IMR-90 (cell line): ENCODE measurements around the gene PGA3. TPM values are rescaled to one million over a fixed set of nuclear protein-coding genes. Genes with fewer than 3 reads are reported as not detected.

Source experiments
- ATAC-seq: fragments of 200-7000 bp; cut with Tn5 transposase; 2 replicates; pipeline ENCODE4 v1.9.1; 2020; ENCODE audit warnings: low read depth, mild to moderate bottlenecking, moderate library complexity
- BruUV-seq: library from RNA; stranded (reverse); fragments of 400-500 nt; replicated peaks from 2 replicates; lab custom pipeline; 2021; lab: Mats Ljungman, UMichigan
- CTCF ChIA-PET: fragments of 300-600 bp; formaldehyde crosslinking; extraction: SDS; loops from one replicate; lab custom pipeline; 2021; ENCODE audit warnings: antibody characterized with exemption; lab: Yijun Ruan, JAX
- POLR2A ChIA-PET: fragments of 300-600 bp; sonication (Branson Sonifier 250); formaldehyde crosslinking; loops from one replicate; lab custom pipeline; 2022; ENCODE audit warnings: antibody characterized with exemption; ENCODE audit not compliant: unreplicated experiment; lab: Charles Lee
- DNase-seq: peaks from one replicate; pipeline ENCODE4 v3.0.0; 2013
- H2AFZ ChIP-seq: replicated peaks from 2 replicates; pipeline ENCODE3; 2013; ENCODE audit warnings: low read length, mild to moderate bottlenecking; ENCODE audit not compliant: poor library complexity
- H2AK5ac ChIP-seq: 2 replicates; pipeline ENCODE4 v1.6.1; 2013; ENCODE audit warnings: low read depth, low read length, inconsistent platforms
- H2AK9ac ChIP-seq: replicated peaks from 2 replicates; pipeline ENCODE3; 2013; ENCODE audit warnings: mild to moderate bottlenecking, low read depth, low read length, moderate library complexity; ENCODE audit not compliant: poor library complexity
- H2BK120ac ChIP-seq: 2 replicates; pipeline ENCODE4 v1.6.1; 2013; ENCODE audit warnings: low read depth, low read length, inconsistent platforms
- H2BK15ac ChIP-seq: 3 replicates; pipeline ENCODE4 v1.6.1; 2013; ENCODE audit warnings: low read depth, low read length, inconsistent platforms
- H2BK20ac ChIP-seq: 2 replicates; pipeline ENCODE4 v1.6.1; 2013; ENCODE audit warnings: low read depth, mild to moderate bottlenecking, inconsistent platforms, low read length, moderate library complexity
- H2BK5ac ChIP-seq: 2 replicates; pipeline ENCODE4 v1.6.1; 2013; ENCODE audit warnings: mild to moderate bottlenecking, low read depth, low read length, inconsistent platforms; ENCODE audit not compliant: poor library complexity, severe bottlenecking
- H3K14ac ChIP-seq: replicated peaks from 2 replicates; pipeline ENCODE4 v1.6.1; 2013; ENCODE audit warnings: low read depth, low read length, inconsistent platforms
- H3K18ac ChIP-seq: 2 replicates; pipeline ENCODE4 v1.6.1; 2013; ENCODE audit warnings: low read depth, low read length, control low read depth
- H3K23ac ChIP-seq: 2 replicates; pipeline ENCODE4 v1.6.1; 2013; ENCODE audit warnings: low read depth, low read length, inconsistent platforms
- H3K27ac ChIP-seq: 2 replicates; pipeline ENCODE4 v1.5.1; 2013; ENCODE audit warnings: mild to moderate bottlenecking, control low read depth, low read length; ENCODE audit not compliant: insufficient read depth
- H3K27me3 ChIP-seq: 2 replicates; pipeline ENCODE4 v1.6.1; 2013; ENCODE audit warnings: low read length; ENCODE audit not compliant: control insufficient read depth, insufficient read depth
- H3K36me3 ChIP-seq: 2 replicates; pipeline ENCODE4 v1.6.1; 2013; ENCODE audit warnings: low read length, mixed read lengths; ENCODE audit not compliant: control insufficient read depth, insufficient read depth
- H3K4ac ChIP-seq: 2 replicates; pipeline ENCODE4 v1.6.1; 2013; ENCODE audit warnings: low read depth, low read length, inconsistent platforms
- H3K4me1 ChIP-seq: 2 replicates; pipeline ENCODE4 v1.6.1; 2013; ENCODE audit warnings: low read length, mixed read lengths; ENCODE audit not compliant: control insufficient read depth, insufficient read depth
- H3K4me2 ChIP-seq: 2 replicates; pipeline ENCODE4 v1.6.1; 2013; ENCODE audit warnings: low read depth, mild to moderate bottlenecking, control low read depth, low read length, moderate library complexity
- H3K4me3 ChIP-seq: 2 replicates; pipeline ENCODE4 v1.5.1; 2013; ENCODE audit warnings: low read depth, mild to moderate bottlenecking, control low read depth, low read length, moderate library complexity; ENCODE audit not compliant: insufficient read depth
- H3K56ac ChIP-seq: 2 replicates; pipeline ENCODE4 v1.6.1; 2013; ENCODE audit warnings: low read length, inconsistent platforms; ENCODE audit not compliant: insufficient read depth; ENCODE audit errors: extremely low read depth
- H3K79me1 ChIP-seq, 2 experiments: 2 replicates each; pipeline ENCODE4 v1.6.1; 2013; ENCODE audit warnings: low read length in 2 of 2, inconsistent platforms in 1 of 2, low read depth in 1 of 2
- H3K9ac ChIP-seq: 2 replicates; pipeline ENCODE4 v1.6.1; 2013; ENCODE audit warnings: low read depth, low read length, control low read depth
- H3K9me1 ChIP-seq: 2 replicates; pipeline ENCODE4 v1.6.1; 2013; ENCODE audit warnings: low read length, inconsistent platforms; ENCODE audit not compliant: insufficient read depth
- H3K9me3 ChIP-seq: 2 replicates; pipeline ENCODE4 v1.6.1; 2013; ENCODE audit warnings: low read length; ENCODE audit not compliant: control insufficient read depth, insufficient read depth
- H4K20me1 ChIP-seq: 2 replicates; pipeline ENCODE4 v1.6.1; 2013; ENCODE audit warnings: low read length, inconsistent platforms; ENCODE audit not compliant: insufficient read depth
- H4K5ac ChIP-seq: 2 replicates; pipeline ENCODE4 v1.6.1; 2013; ENCODE audit warnings: mild to moderate bottlenecking, low read depth, low read length, control low read depth
- H4K8ac ChIP-seq, 2 experiments: 2 replicates each; pipeline ENCODE4 v1.6.1; 2013; ENCODE audit warnings: low read depth in 2 of 2, low read length in 2 of 2, control low read depth in 1 of 2, inconsistent platforms in 1 of 2
- H4K91ac ChIP-seq: 2 replicates; pipeline ENCODE4 v1.6.1; 2013; ENCODE audit warnings: low read depth, low read length, inconsistent platforms; ENCODE audit not compliant: insufficient read depth
- BHLHE40 ChIP-seq: fragments of 150-350 bp; IDR thresholded peaks from 2 replicates; pipeline ENCODE4 v1.6.1; 2016; ENCODE audit warnings: mild to moderate bottlenecking, low read depth, low read length
- CEBPB ChIP-seq: IDR thresholded peaks from 2 replicates; pipeline ENCODE4 v1.6.1; 2012; ENCODE audit warnings: low read depth, low read length, improper control_type of control experiment
- CHD1 ChIP-seq: IDR thresholded peaks from 2 replicates; pipeline ENCODE4 v1.6.1; 2012; ENCODE audit warnings: low read depth, low read length, improper control_type of control experiment
- CTCF ChIP-seq: conservative IDR thresholded peaks from 2 replicates; pipeline ENCODE4 v1.5.1; 2012; ENCODE audit warnings: mild to moderate bottlenecking, low read depth, low read length, improper control_type of control experiment
- FOS ChIP-seq: fragments of 150-350 bp; IDR thresholded peaks from 2 replicates; pipeline ENCODE4 v1.6.1; 2016; ENCODE audit warnings: low read depth, low read length
- MAFK ChIP-seq: IDR thresholded peaks from 2 replicates; pipeline ENCODE4 v1.6.1; 2012; ENCODE audit warnings: low read depth, low read length, improper control_type of control experiment
- MAZ ChIP-seq: IDR thresholded peaks from 2 replicates; pipeline ENCODE4 v1.6.1; 2012; ENCODE audit warnings: low read depth, mild to moderate bottlenecking, low read length, improper control_type of control experiment, moderate library complexity, borderline replicate concordance
- MXI1 ChIP-seq: IDR thresholded peaks from 2 replicates; pipeline ENCODE4 v1.6.1; 2012; ENCODE audit warnings: low read depth, mild to moderate bottlenecking, low read length, moderate library complexity, borderline replicate concordance
- NFE2L2 ChIP-seq: fragments of 150-350 bp; IDR thresholded peaks from 2 replicates; pipeline ENCODE4 v1.6.1; 2016; ENCODE audit warnings: low read depth, mild to moderate bottlenecking, low read length
- POLR2A ChIP-seq: IDR thresholded peaks from 2 replicates; pipeline ENCODE4 v1.6.1; 2012; ENCODE audit warnings: mild to moderate bottlenecking, low read depth, low read length
- RAD21 ChIP-seq: IDR thresholded peaks from 2 replicates; pipeline ENCODE4 v1.6.1; 2012; ENCODE audit warnings: low read length, improper control_type of control experiment
- RCOR1 ChIP-seq: IDR thresholded peaks from 2 replicates; pipeline ENCODE4 v1.6.1; 2012; ENCODE audit warnings: mild to moderate bottlenecking, low read length, improper control_type of control experiment; ENCODE audit not compliant: insufficient replicate concordance
- RFX5 ChIP-seq: IDR thresholded peaks from 2 replicates; pipeline ENCODE4 v1.8.0; 2012; ENCODE audit warnings: low read depth, mild to moderate bottlenecking, low read length, moderate library complexity
- SMC3 ChIP-seq: fragments of 150-350 bp; IDR thresholded peaks from 2 replicates; pipeline ENCODE4 v1.6.1; 2016; ENCODE audit warnings: low read depth, mild to moderate bottlenecking, antibody characterized with exemption, low read length, moderate library complexity
- USF2 ChIP-seq: fragments of 150-350 bp; IDR thresholded peaks from 2 replicates; pipeline ENCODE4 v1.6.1; 2017; ENCODE audit warnings: mild to moderate bottlenecking, antibody characterized with exemption, low read length, low read depth
- WGBS, 2 experiments: methylation state at CpG; one replicate each; pipeline versions ENCODE4 v1.1.5 to v1.1.7; 2013; ENCODE audit warnings: missing lambda C conversion rate in 2 of 2; ENCODE audit not compliant: insufficient read length in 1 of 2; ENCODE audit errors: extremely low coverage in 2 of 2; 5-methylcytosine and 5-hydroxymethylcytosine counted together
- dilution Hi-C: fragments of 300-500 bp; cut with HindIII; formaldehyde crosslinking; loops from one replicate; pipeline ENCODE4 v1.14.3; 2018; ENCODE audit warnings: low sequenced_read_pairs; ENCODE audit not compliant: unreplicated experiment
- in situ Hi-C: fragments of 300-500 bp; cut with MboI; formaldehyde crosslinking; loops from 3 replicates; pipeline ENCODE4 v1.14.3; 2019; ENCODE audit warnings: low sequenced_read_pairs, inconsistent platforms, mixed read lengths
- intact Hi-C: fragments of 100-400 bp; cut with micrococcal nuclease; formaldehyde crosslinking; loops from 2 replicates; pipeline ENCODE4 v1.10.0; 2022
- polyA plus RNA-seq, 3 experiments: library from polyadenylated mRNA; depleted of rRNA; stranded (reverse); fragments of >200 nt; gene quantifications; 2 replicates each; pipeline ENCODE4 v1.2.3, GENCODE V29; 2012; ENCODE audit warnings: low replicate concordance in 1 of 3
- total RNA-seq: library from RNA; depleted of rRNA; stranded (reverse); fragments of >200 nt; gene quantifications from 2 replicates; pipeline ENCODE4 v1.2.3, GENCODE V29; 2012
- TF ChIP-seq, protein P1 (sequence below): fragments of 150-350 bp; IDR thresholded peaks from 2 replicates; pipeline ENCODE4 v1.6.1; 2016; ENCODE audit warnings: low read depth, mild to moderate bottlenecking, low read length, moderate library complexity, borderline replicate concordance

The PGA3 gene
- total and polyA plus RNA-seq, 2 of the 4 experiments (the other 2 are of a cell fraction) = 0.18 TPM; not detected in 1

- dilution Hi-C loops (no loop called here), in situ Hi-C loops (no loop called here), intact Hi-C loops (no loop called here)
- CTCF ChIA-PET = interaction anchor here (0.5 to 3.0 kb wide), 2 partner anchors 10 to 1766 kb away, joined by 5 to 11 read pairs; no protein-coding TSS in a partner anchor
- Histone ChIP-seq H2BK20ac (no peak overlapping the region), H3K79me1 (no peaks in the 10 kb centered on the region), H3K4me1 (no peaks in the 10 kb centered on the region), H3K27ac (no peak overlapping the region), H3K4me2 (no peak overlapping the region), H3K9ac (no peak overlapping the region), H3K9me1 (no peaks in the 10 kb centered on the region), H3K23ac (no peak overlapping the region), H3K14ac (no peak overlapping the region), H4K20me1 (no peaks in the 10 kb centered on the region), H2AFZ (no peak overlapping the region), H3K27me3 (peaks cover 43% of the 10 kb centered on the region), H4K91ac (no peak overlapping the region), H3K18ac (no peak overlapping the region), H2AK5ac (no peak overlapping the region), H4K5ac (no peak overlapping the region), H4K8ac (no peak overlapping the region), H2BK5ac (no peak overlapping the region), H2AK9ac (no peak overlapping the region), H3K56ac (no peak overlapping the region), H2BK15ac (no peak overlapping the region), H3K4ac (no peak overlapping the region), H3K9me3 (no peaks in the 10 kb centered on the region; the same call in 1 of the 2 replicates), H3K36me3 (no peaks in the 10 kb centered on the region), H3K4me3 (no peak overlapping the region), H2BK120ac (no peak overlapping the region)
- no TSS peak for BruUV-seq
- TF ChIP-seq RAD21 = no peak
- TF ChIP-seq MAZ = no peak
- no peak for TF ChIP-seq CEBPB
- no peak for TF ChIP-seq BHLHE40
- no peak for TF ChIP-seq USF2
- TF ChIP-seq, protein P1, sequence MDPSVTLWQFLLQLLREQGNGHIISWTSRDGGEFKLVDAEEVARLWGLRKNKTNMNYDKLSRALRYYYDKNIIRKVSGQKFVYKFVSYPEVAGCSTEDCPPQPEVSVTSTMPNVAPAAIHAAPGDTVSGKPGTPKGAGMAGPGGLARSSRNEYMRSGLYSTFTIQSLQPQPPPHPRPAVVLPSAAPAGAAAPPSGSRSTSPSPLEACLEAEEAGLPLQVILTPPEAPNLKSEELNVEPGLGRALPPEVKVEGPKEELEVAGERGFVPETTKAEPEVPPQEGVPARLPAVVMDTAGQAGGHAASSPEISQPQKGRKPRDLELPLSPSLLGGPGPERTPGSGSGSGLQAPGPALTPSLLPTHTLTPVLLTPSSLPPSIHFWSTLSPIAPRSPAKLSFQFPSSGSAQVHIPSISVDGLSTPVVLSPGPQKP = no peak
- no peak for TF ChIP-seq CTCF
- TF ChIP-seq CHD1 = no peak
- TF ChIP-seq MXI1 = no peak
- no peak for TF ChIP-seq POLR2A
- no peak for TF ChIP-seq RCOR1
- TF ChIP-seq FOS = no peak
- TF ChIP-seq SMC3 = no peak
- no peak for TF ChIP-seq RFX5
- TF ChIP-seq NFE2L2 = no peak
- TF ChIP-seq MAFK = no peak
- ATAC-seq (no peak), DNase-seq (no peak)
- POLR2A ChIA-PET = no interaction called here
- no CpG with 5 or more reads among the region's 6 CpGs for WGBS, 2 experiments
Observed at GRCh38 chr11:61176446-61176845, 26.9 kb upstream of the PGA3 start.
